Neural progenitor cell (in vitro differentiated cells): ENCODE results near the gene DISC1. TPM values are rescaled to one million over a fixed set of nuclear protein-coding genes. Genes with fewer than 3 reads are reported as not detected.

Experiments
- DNase-seq: peaks from one replicate; pipeline ENCODE4 v3.0.0-alpha.2; 2016; ENCODE audit warnings: low spot score
- H2AFZ ChIP-seq: fragments of 200-600 bp; sonication (generic); replicated peaks from 2 replicates; pipeline ENCODE4 v1.6.1; 2016; ENCODE audit warnings: antibody characterized with exemption
- H3F3A ChIP-seq: fragments of 200-600 bp; sonication (generic); 2 replicates; pipeline ENCODE4 v1.6.1; 2016; ENCODE audit warnings: antibody characterized with exemption, low read depth
- H3K27ac ChIP-seq: fragments of 200-600 bp; sonication (generic); 2 replicates; pipeline ENCODE4 v1.5.1; 2016; ENCODE audit warnings: mild to moderate bottlenecking
- H3K27me3 ChIP-seq: fragments of 200-600 bp; sonication (generic); 2 replicates; pipeline ENCODE4 v1.6.1; 2016; ENCODE audit warnings: mild to moderate bottlenecking, moderate library complexity
- H3K36me3 ChIP-seq: fragments of 200-600 bp; sonication (generic); 2 replicates; pipeline ENCODE4 v1.5.1; 2016
- H3K4me1 ChIP-seq: fragments of 200-600 bp; sonication (generic); 2 replicates; pipeline ENCODE4 v1.6.1; 2016; ENCODE audit warnings: mixed run types
- H3K4me2 ChIP-seq: fragments of 200-600 bp; sonication (generic); 2 replicates; pipeline ENCODE4 v1.6.1; 2016
- H3K4me3 ChIP-seq: fragments of 200-600 bp; sonication (generic); 2 replicates; pipeline ENCODE4 v1.5.1; 2016
- H3K79me2 ChIP-seq: fragments of 200-600 bp; sonication (generic); 2 replicates; pipeline ENCODE4 v1.6.1; 2016; ENCODE audit warnings: low read depth
- H3K9ac ChIP-seq: fragments of 200-600 bp; sonication (generic); 2 replicates; pipeline ENCODE4 v1.6.1; 2016
- H3K9me3 ChIP-seq: fragments of 200-600 bp; sonication (generic); 2 replicates; pipeline ENCODE4 v1.5.1; 2016; ENCODE audit warnings: low read depth
- H4K20me1 ChIP-seq: fragments of 200-600 bp; sonication (generic); 2 replicates; pipeline ENCODE4 v1.6.1; 2016; ENCODE audit warnings: low read depth
- H3K27ac Mint-ChIP-seq: 3 replicates; pipeline ENCODE4 v1.8.0; 2021; ENCODE audit warnings: mixed read lengths
- H3K27me3 Mint-ChIP-seq: 2 replicates; pipeline ENCODE4 v1.8.0; 2022; ENCODE audit warnings: low read depth, mild to moderate bottlenecking, inconsistent platforms, moderate library complexity, mixed read lengths; ENCODE audit not compliant: insufficient read depth
- H3K36me3 Mint-ChIP-seq: 3 replicates; pipeline ENCODE4 v1.8.0; 2021; ENCODE audit warnings: mixed read lengths
- H3K4me1 Mint-ChIP-seq: 3 replicates; pipeline ENCODE4 v1.8.0; 2021; ENCODE audit warnings: mixed read lengths
- H3K4me3 Mint-ChIP-seq: 3 replicates; pipeline ENCODE4 v1.8.0; 2021; ENCODE audit warnings: mild to moderate bottlenecking, moderate library complexity, mixed read lengths
- H3K9me3 Mint-ChIP-seq: 3 replicates; pipeline ENCODE4 v1.8.0; 2020; ENCODE audit warnings: mixed read lengths
- CTCF ChIP-seq: fragments of 200-600 bp; sonication (generic); IDR thresholded peaks from 2 replicates; pipeline ENCODE4 v1.5.1; 2017; ENCODE audit warnings: antibody characterized with exemption, mild to moderate bottlenecking
- EZH2 ChIP-seq: fragments of 200-600 bp; sonication (generic); IDR thresholded peaks from 2 replicates; pipeline ENCODE4 v1.6.1; 2017; ENCODE audit warnings: antibody characterized with exemption, mild to moderate bottlenecking, moderate library complexity
- EZH2phosphoT487 ChIP-seq: fragments of 200-600 bp; sonication (generic); IDR thresholded peaks from 2 replicates; pipeline ENCODE4 v1.6.1; 2017; ENCODE audit warnings: antibody characterized with exemption
- total RNA-seq: library from RNA; depleted of rRNA; stranded (reverse); fragments of >200 nt; gene quantifications from 2 replicates; pipeline ENCODE4 v1.2.3, GENCODE V29; 2015; ENCODE audit warnings: low replicate concordance

The DISC1 gene
- total RNA-seq, 1 donor from 2014 or later, result 1.8 TPM

- H3K27me3 Mint-ChIP-seq, result peaks cover 4% of the 10 kb centered on the region
- TF ChIP-seq CTCF, result no peak
- TF ChIP-seq EZH2, result no peak
- TF ChIP-seq EZH2phosphoT487, result no peak
- Histone ChIP-seq H3K27me3 (no peaks in the 10 kb centered on the region), H3K27ac (no peak overlapping the region), H3K36me3 (no peaks in the 10 kb centered on the region), H3K9me3 (no peaks in the 10 kb centered on the region), H3K4me1 (no peaks in the 10 kb centered on the region), H3F3A (no peaks in the 10 kb centered on the region), H3K79me2 (no peaks in the 10 kb centered on the region), H3K9ac (no peak overlapping the region), H2AFZ (no peak overlapping the region), H4K20me1 (no peaks in the 10 kb centered on the region), H3K4me2 (no peak overlapping the region), H3K4me3 (no peak overlapping the region)
- H3K4me3 Mint-ChIP-seq, result no peak overlapping the region
- H3K27ac Mint-ChIP-seq, result no peak overlapping the region
- H3K4me1 Mint-ChIP-seq, result no peaks in the 10 kb centered on the region
- DNase-seq, result no peak
- H3K36me3 Mint-ChIP-seq, result no peaks in the 10 kb centered on the region
- H3K9me3 Mint-ChIP-seq, result no peaks in the 10 kb centered on the region
Measured at GRCh38 chr1:232062967-232063366, 436.4 kb downstream of the DISC1 start.

- no peak overlapping the region for H3K4me3 Mint-ChIP-seq
- Histone ChIP-seq H4K20me1 (no peaks in the 10 kb centered on the region), H3K9ac (no peak overlapping the region), H3K27me3 (no peaks in the 10 kb centered on the region), H3K36me3 (no peaks in the 10 kb centered on the region), H2AFZ (no peak overlapping the region), H3K27ac (no peak overlapping the region), H3K4me1 (no peaks in the 10 kb centered on the region), H3F3A (no peaks in the 10 kb centered on the region), H3K4me2 (no peak overlapping the region), H3K9me3 (no peaks in the 10 kb centered on the region), H3K79me2 (no peaks in the 10 kb centered on the region), H3K4me3 (no peak overlapping the region)
- no peak for DNase-seq
- no peaks in the 10 kb centered on the region for H3K36me3 Mint-ChIP-seq
- peaks cover 18% of the 10 kb centered on the region for H3K9me3 Mint-ChIP-seq
- no peak for TF ChIP-seq EZH2
- no peak for TF ChIP-seq EZH2phosphoT487
- TF ChIP-seq CTCF, result no peak
- no peak overlapping the region for H3K27ac Mint-ChIP-seq
- H3K27me3 Mint-ChIP-seq, result no peaks in the 10 kb centered on the region
- no peaks in the 10 kb centered on the region for H3K4me1 Mint-ChIP-seq
Measured at GRCh38 chr1:232066521-232066920, 439.9 kb downstream of the DISC1 start.

GRCh38 chr1:232074265-232074664, 447.7 kb downstream of the DISC1 start:
- Mint-ChIP-seq H3K36me3 (no peaks in the 10 kb centered on the region), H3K4me1 (no peaks in the 10 kb centered on the region), H3K4me3 (no peak overlapping the region), H3K27ac (no peak overlapping the region), H3K27me3 (peaks cover 2% of the 10 kb centered on the region), H3K9me3 (peaks cover 23% of the 10 kb centered on the region)
- Histone ChIP-seq H2AFZ (no peak overlapping the region), H3K9me3 (no peaks in the 10 kb centered on the region), H3K9ac (no peak overlapping the region), H3K36me3 (no peaks in the 10 kb centered on the region), H3F3A (no peaks in the 10 kb centered on the region), H3K27me3 (no peaks in the 10 kb centered on the region), H3K4me2 (no peak overlapping the region), H3K4me3 (no peak overlapping the region), H3K27ac (no peak overlapping the region), H3K4me1 (no peaks in the 10 kb centered on the region), H4K20me1 (no peaks in the 10 kb centered on the region), H3K79me2 (no peaks in the 10 kb centered on the region)
- DNase-seq, result no peak
- TF ChIP-seq EZH2 (no peak), EZH2phosphoT487 (no peak), CTCF (no peak)
